ENCODE measurements around the gene OR52N5. TPM values are rescaled to one million over a fixed set of nuclear protein-coding genes. Genes with fewer than 3 reads are reported as not detected.

Gene OR52N5
- total and polyA plus RNA-seq, 2 donors (not counting 3 experiments of a cell fraction or from before 2014, with no cell fraction given) = not detected

GRCh38 chr11:5809122-5809519 is 26.0 kb upstream of the OR52N5 start:
- no peaks in the 10 kb centered on the region for H3K36me3 ChIP-seq (ENCODE audit: control insufficient read depth in 2 of 2, extremely low read depth in 1 of 2, insufficient read depth in 2 of 2, low read length in 2 of 2)
- FAIRE-seq (no peak), DNase-seq (ENCODE audit: low read depth, low spot score) (peak; percentile 4)
- ChIA-PET POLR2A (no interaction called here), CTCF (interaction anchor here (0.8 to 2.9 kb wide), 10 partner anchors 10 to 1172 kb away, joined by 3 to 38 read pairs (median 5); partner anchors contain the start of genes OR51D1 and TRIM5)
- no peaks in the 10 kb centered on the region for H3K79me2 ChIP-seq (ENCODE audit: control insufficient read depth, insufficient read depth, low read length)
- H3K9ac ChIP-seq (replicated peaks; ENCODE audit: extremely low read depth, insufficient read depth, low read length) = no peak overlapping the region
- peak overlapping the region in 2 of 3 experiments; percentile 22 to 50 for H3K4me3 ChIP-seq (replicated peaks in 1 of 3; ENCODE audit: insufficient read depth in 1 of 3, low read depth in 1 of 3, low read length in 3 of 3)
- no peak overlapping the region for H3K27ac ChIP-seq (ENCODE audit: insufficient read depth, low read depth, low read length)
- intact Hi-C loops (cut with micrococcal nuclease) = loop anchor here (2.0 kb wide), 4 partner anchors 124 to 1182 kb away; partner anchors contain the start of gene TRIM5
- no peaks in the 10 kb centered on the region for H4K20me1 ChIP-seq (replicated peaks; ENCODE audit: control insufficient read depth, extremely low read depth, insufficient read depth, low read length)
- TF ChIP-seq GATA2 (IDR thresholded peaks at IDR 0.05; ENCODE audit: insufficient read depth, insufficient read length, low read depth, low read length) (no peak), POLR2AphosphoS5 (IDR thresholded peaks at IDR 0.05; ENCODE audit: insufficient read depth, low read depth, low read length) (no peak), FOS (IDR thresholded peaks at IDR 0.05; ENCODE audit: borderline replicate concordance, insufficient read depth, low read length) (no peak), EZH2 (IDR thresholded peaks at IDR 0.05; ENCODE audit: borderline replicate concordance, low read depth, low read length, severe bottlenecking) (no peak), MAX (IDR thresholded peaks at IDR 0.05; ENCODE audit: insufficient read depth, insufficient read length) (no peak), JUN (IDR thresholded peaks at IDR 0.05; ENCODE audit: borderline replicate concordance, insufficient read depth, insufficient read length, low read depth) (no peak), MYC (IDR thresholded peaks at IDR 0.05; ENCODE audit: low read depth, low read length) (no peak), POLR2A (IDR thresholded peaks at IDR 0.05; ENCODE audit: low read depth, low read length) (no peak)
- TF ChIP-seq, protein P1, sequence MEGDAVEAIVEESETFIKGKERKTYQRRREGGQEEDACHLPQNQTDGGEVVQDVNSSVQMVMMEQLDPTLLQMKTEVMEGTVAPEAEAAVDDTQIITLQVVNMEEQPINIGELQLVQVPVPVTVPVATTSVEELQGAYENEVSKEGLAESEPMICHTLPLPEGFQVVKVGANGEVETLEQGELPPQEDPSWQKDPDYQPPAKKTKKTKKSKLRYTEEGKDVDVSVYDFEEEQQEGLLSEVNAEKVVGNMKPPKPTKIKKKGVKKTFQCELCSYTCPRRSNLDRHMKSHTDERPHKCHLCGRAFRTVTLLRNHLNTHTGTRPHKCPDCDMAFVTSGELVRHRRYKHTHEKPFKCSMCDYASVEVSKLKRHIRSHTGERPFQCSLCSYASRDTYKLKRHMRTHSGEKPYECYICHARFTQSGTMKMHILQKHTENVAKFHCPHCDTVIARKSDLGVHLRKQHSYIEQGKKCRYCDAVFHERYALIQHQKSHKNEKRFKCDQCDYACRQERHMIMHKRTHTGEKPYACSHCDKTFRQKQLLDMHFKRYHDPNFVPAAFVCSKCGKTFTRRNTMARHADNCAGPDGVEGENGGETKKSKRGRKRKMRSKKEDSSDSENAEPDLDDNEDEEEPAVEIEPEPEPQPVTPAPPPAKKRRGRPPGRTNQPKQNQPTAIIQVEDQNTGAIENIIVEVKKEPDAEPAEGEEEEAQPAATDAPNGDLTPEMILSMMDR (IDR thresholded peaks at IDR 0.05; ENCODE audit: extremely low read depth in 1 of 2, insufficient read depth in 1 of 2, low read depth in 1 of 2, low read length in 2 of 2) = no peak
- H3K9me1 ChIP-seq (replicated peaks; ENCODE audit: control insufficient read depth, extremely low read depth, insufficient read depth, low read length) = no peaks in the 10 kb centered on the region
- peaks cover 0 to 3% of the 10 kb centered on the region in 2 experiments for H3K27me3 ChIP-seq (ENCODE audit: control insufficient read depth in 2 of 2, insufficient read depth in 2 of 2, low read length in 2 of 2)
- dilution Hi-C loops (cut with MboI; ENCODE audit: extremely low pct_ligation_motif_present, low sequenced_read_pairs) = no loop called here
- no TSS peak for BruUV-seq (replicated peaks)
- peaks cover 7% of the 10 kb centered on the region for H3K4me1 ChIP-seq (ENCODE audit: control insufficient read depth, extremely low read depth, insufficient read depth, low read length)
- H3K4me2 ChIP-seq (ENCODE audit: insufficient read depth, low read length) = peak overlapping the region; percentile 63
- peak overlapping the region; percentile 89 for H2AFZ ChIP-seq (ENCODE audit: low read depth, low read length)
- H3K9me3 ChIP-seq (replicated peaks; ENCODE audit: control insufficient read depth, insufficient read depth, low read length) = no peaks in the 10 kb centered on the region
